K562 (cell line): ENCODE results near the gene ZNF521. TPM values are rescaled to one million over a fixed set of nuclear protein-coding genes. Genes with fewer than 3 reads are reported as not detected.
A peak's percentile ranks its signal among the peaks of the same experiment; 100 is the strongest.

Experiments
- ADNP ChIP-seq: fragments of 200-800 bp; sonication (Bioruptor generic); IDR thresholded peaks from 2 replicates; pipeline ENCODE4 v1.6.1; 2016; ENCODE audit warnings: missing genetic modification characterization, missing compliant biosample characterization
- BCL6 ChIP-seq: fragments of 250-450 bp; sonication (Bioruptor Pico); IDR thresholded peaks from 2 replicates; pipeline ENCODE4 v1.4.0; 2020
- E2F8 ChIP-seq: fragments of 450-650 bp; IDR thresholded peaks from 2 replicates; pipeline ENCODE4 v1.7.1; 2018; ENCODE audit warnings: mild to moderate bottlenecking, low read depth; ENCODE audit not compliant: partially characterized antibody
- HDAC2 ChIP-seq: fragments of 450-650 bp; IDR thresholded peaks from 2 replicates; pipeline ENCODE4 v1.6.1; 2016; ENCODE audit warnings: mild to moderate bottlenecking
- IRF2 ChIP-seq: sonication (generic); formaldehyde crosslinking; IDR thresholded peaks from 2 replicates; pipeline ENCODE4 v1.8.1; 2022; ENCODE audit warnings: mild to moderate bottlenecking, missing genetic modification reagents
- MCM2 ChIP-seq: fragments of 450-650 bp; IDR thresholded peaks from 2 replicates; pipeline ENCODE4 v1.6.1; 2017; ENCODE audit warnings: low read depth, mild to moderate bottlenecking
- MTA3 ChIP-seq: fragments of 450-650 bp; formaldehyde crosslinking; IDR thresholded peaks from 2 replicates; pipeline ENCODE4 v1.6.1; 2017; ENCODE audit warnings: mild to moderate bottlenecking, borderline replicate concordance
- NFE2 ChIP-seq: IDR thresholded peaks from 2 replicates; pipeline ENCODE4 v1.6.1; 2014; ENCODE audit warnings: antibody characterized with exemption, low read depth
- NR0B1 ChIP-seq: fragments of 450-650 bp; IDR thresholded peaks from one replicate; pipeline ENCODE4 v1.6.1; 2018; ENCODE audit warnings: mild to moderate bottlenecking, moderate library complexity; ENCODE audit not compliant: partially characterized antibody
- POLR3G ChIP-seq: IDR thresholded peaks from 2 replicates; pipeline ENCODE4 v1.6.1; 2011; ENCODE audit not compliant: insufficient read length, insufficient replicate concordance; ENCODE audit errors: extremely low read depth
- RBM25 ChIP-seq: fragments of 200-400 bp; formaldehyde crosslinking; IDR thresholded peaks from 2 replicates; pipeline ENCODE4 v1.6.1; 2018; ENCODE audit warnings: low read length, low read depth, moderate library complexity; ENCODE audit not compliant: severe bottlenecking
- RBM39 ChIP-seq: fragments of 200-400 bp; formaldehyde crosslinking; optimal IDR thresholded peaks from 2 replicates; pipeline ENCODE3; 2018; ENCODE audit warnings: low read depth, low read length
- SNRNP70 ChIP-seq: fragments of 200-400 bp; formaldehyde crosslinking; optimal IDR thresholded peaks from 2 replicates; pipeline ENCODE3; 2017; ENCODE audit warnings: low read depth, low read length
- TCFL5 ChIP-seq: fragments of 250-450 bp; sonication (Bioruptor Pico); conservative IDR thresholded peaks from 2 replicates; pipeline ENCODE4 v1.6.1; 2021; ENCODE audit warnings: mild to moderate bottlenecking, moderate library complexity, matching md5 sums
- YBX1 ChIP-seq: fragments of 450-650 bp; IDR thresholded peaks from 2 replicates; pipeline ENCODE4 v1.7.1; 2016; ENCODE audit warnings: mild to moderate bottlenecking
- ZFX ChIP-seq: sonication (generic); formaldehyde crosslinking; IDR thresholded peaks from 2 replicates; pipeline ENCODE4 v1.8.0; 2022; ENCODE audit warnings: mild to moderate bottlenecking, missing genetic modification reagents, moderate library complexity
- ZHX1 ChIP-seq: fragments of 150-350 bp; conservative IDR thresholded peaks from 2 replicates; pipeline ENCODE4 v1.6.1; 2014; ENCODE audit warnings: low read length
- ZNF347 ChIP-seq: fragments of 450-650 bp; formaldehyde crosslinking; IDR thresholded peaks from 2 replicates; pipeline ENCODE4 v1.4.0; 2020; ENCODE audit warnings: low read depth, mild to moderate bottlenecking, moderate library complexity
- ZNF512 ChIP-seq: IDR thresholded peaks from 2 replicates; pipeline ENCODE4 v1.6.1; 2016; ENCODE audit warnings: missing genetic modification characterization, missing compliant biosample characterization
- polyA plus RNA-seq, 8 experiments: library from polyadenylated mRNA; depleted of rRNA in 4 of 8; stranded (reverse) in 5 of 8; unstranded in 3 of 8; fragments of >200 nt; fragmentation: Nextera tagmentation in 2 of 8; fragmentation: Illumina TruSeq in 1 of 8; extraction: Ambion mirVana in 2 of 8; extraction: Trizol in 1 of 8; gene quantifications; 2 replicates each; pipeline versions ENCODE4 v1.2.1 to v1.2.3, GENCODE V29; 2011 to 2014; ENCODE audit warnings: inconsistent platforms in 1 of 8, missing spikeins in 1 of 8
- total RNA-seq, 7 experiments: library from RNA; depleted of rRNA in 6 of 7; stranded (reverse); fragments of >200 nt in 6 of 7; fragmentation: Illumina TruSeq in 2 of 7; extraction: Trizol in 2 of 7; gene quantifications; 2 replicates each; pipeline versions ENCODE4 v1.2.1 to v1.2.3, GENCODE V29; 2011 to 2021; ENCODE audit warnings: low replicate concordance in 1 of 7

Gene ZNF521
- total and polyA plus RNA-seq, 9 of the 15 experiments (the other 6 are each of a cell fraction or from before 2014, with no cell fraction given), result 1.2 to 5.8 (median 1.6) TPM

DNA sequence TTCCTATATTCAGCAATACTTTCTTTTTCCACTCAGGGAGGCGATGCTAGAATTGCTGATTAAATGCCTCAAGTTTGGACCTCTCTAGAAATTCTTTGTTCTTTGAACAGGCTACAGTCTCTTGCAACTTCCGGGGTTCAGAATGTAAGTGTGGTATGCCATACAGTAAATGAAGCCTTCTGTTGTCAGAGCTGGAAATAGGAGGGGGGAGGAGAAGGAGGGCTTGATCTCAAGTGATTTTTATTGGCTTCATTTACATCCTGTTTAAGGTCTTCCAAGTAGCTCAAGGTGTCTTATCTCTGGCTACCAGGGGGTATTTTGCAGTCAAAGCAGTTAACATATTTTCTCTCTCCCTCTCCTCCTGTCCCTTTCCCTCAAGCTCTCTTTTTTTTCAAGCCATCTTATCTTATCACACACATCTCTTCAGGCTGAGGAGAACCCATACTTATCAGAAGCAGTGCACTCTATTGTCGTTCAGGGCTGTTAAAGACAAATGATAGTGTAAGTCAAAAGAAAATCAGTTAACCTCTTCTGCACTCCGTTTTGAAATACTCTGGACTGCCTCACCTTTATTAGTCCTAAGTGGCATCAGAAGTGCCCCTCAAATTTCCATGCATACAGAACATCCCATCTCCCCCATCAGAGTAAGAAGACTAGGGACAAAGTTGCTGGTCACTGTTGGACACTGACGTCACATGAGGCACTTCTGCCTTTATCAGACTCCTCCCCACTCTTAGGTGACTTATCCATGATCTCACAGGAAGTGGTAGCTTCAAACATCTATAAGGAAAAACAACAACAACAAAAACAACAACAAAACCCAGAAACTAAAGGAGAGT lies 112.2 kb downstream of the ZNF521 start (continued):
- TF ChIP-seq NR0B1 (no peak), RBM25 (no peak), BCL6 (no peak), ADNP (tag) (no peak), MTA3 (no peak; the same call in 1 of the 2 replicates), IRF2 (CRISPR knock-in tag) (no peak), HDAC2 (peak; percentile 81; the same call in 1 of the 2 replicates), TCFL5 (CRISPR knock-in tag) (no peak), NFE2 (no peak), RBM39 (no peak), MCM2 (no peak), ZNF512 (tag) (no peak), ZHX1 (no peak), ZNF347 (CRISPR knock-in tag) (no peak), E2F8 (no peak), POLR3G (no peak), YBX1 (no peak), SNRNP70 (no peak), ZFX (CRISPR knock-in tag) (no peak)
